ENCODE measurements around the gene RDH8.

Gene RDH8

DNA sequence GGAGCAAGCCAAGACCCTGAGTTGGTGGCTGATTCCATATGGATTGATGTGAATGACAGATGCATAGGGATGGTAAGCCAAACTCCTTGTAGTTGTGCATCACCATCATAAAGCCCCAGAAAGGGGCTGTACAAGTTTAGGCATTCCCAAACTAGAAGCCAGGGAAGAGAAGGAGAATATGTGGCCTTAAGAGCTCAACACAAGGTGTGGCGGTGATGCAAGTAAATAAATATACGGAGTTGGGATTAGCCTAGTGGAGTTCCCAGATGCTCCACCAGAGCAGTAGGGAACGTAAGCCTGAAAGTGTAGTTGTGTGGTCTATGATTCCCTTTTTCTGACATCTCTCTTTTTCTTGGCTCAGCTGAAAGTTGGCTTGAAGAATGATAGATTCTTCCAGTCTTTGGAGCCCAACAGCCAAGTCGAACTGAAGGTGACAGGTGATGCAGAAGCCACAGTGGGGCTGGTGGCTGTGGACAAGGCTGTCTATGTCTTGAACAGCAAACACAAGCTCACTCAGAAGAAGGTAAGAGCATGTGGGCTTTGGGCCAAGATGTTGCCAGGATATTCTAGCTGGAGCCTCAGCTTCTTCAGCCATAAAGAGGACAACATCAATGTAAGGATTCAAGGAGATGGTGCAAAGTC, 30.1 kb downstream of the RDH8 start:
- DNase-seq, result peak; percentile 67

DNA sequence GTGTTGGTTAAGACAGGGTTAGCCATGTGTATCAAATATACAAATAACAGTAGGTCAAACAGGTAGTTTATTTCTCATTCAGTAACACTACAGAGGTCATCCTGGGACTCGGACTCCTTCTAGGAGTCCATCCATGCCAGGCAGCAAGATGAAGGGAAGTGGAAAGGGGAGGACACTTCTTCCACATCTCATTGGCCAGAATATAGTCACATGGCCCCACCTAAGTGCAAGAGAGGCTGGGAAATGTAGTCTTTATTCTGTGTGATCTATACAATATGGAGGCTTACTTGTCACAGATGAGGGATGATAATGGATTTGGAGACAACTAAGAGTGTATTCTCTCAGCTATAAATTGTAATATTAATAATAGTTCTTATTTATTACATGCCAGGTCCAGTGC, 31.1 kb downstream of the RDH8 start:
- no peak for DNase-seq

DNA sequence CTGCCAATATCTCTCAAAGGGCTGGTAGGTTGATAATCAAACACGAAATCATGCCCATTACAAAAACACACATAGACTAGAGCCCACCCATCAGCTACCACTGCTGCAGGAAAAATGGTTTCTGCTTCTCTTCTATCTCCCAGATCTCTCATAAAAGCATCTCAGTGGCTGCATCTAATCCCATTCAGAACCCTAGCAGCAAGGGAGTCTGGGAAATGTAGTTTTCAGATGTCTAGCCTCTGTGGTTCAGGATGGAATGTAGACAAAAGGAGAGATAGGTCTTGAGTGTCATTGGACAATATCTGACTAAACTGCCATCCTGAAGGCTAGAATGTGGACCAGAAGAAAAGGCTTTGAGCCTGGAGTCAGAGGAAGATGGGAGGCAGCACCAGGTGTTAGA, 32.1 kb downstream of the RDH8 start:
- DNase-seq, result no peak

DNA sequence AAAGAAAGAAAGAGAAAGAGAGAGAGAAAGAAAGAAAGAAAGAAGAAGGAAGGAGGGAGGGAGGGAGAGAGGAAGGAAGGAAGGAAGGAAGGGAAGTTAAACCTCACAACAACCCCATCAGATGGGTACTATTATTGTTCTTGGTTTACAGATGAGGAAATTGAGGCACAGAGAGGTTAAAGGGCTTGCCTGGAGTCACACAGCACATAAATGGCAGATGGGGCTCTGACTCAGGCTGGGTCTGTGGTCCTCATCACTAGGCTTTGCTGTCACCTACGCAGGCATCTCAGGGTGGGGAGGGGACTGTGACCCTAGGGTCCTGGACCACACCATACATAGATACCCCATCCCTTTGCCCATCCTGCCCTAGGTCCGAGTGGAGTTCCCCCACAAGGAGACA, 36.3 kb downstream of the RDH8 start:
- no peak for DNase-seq

DNA sequence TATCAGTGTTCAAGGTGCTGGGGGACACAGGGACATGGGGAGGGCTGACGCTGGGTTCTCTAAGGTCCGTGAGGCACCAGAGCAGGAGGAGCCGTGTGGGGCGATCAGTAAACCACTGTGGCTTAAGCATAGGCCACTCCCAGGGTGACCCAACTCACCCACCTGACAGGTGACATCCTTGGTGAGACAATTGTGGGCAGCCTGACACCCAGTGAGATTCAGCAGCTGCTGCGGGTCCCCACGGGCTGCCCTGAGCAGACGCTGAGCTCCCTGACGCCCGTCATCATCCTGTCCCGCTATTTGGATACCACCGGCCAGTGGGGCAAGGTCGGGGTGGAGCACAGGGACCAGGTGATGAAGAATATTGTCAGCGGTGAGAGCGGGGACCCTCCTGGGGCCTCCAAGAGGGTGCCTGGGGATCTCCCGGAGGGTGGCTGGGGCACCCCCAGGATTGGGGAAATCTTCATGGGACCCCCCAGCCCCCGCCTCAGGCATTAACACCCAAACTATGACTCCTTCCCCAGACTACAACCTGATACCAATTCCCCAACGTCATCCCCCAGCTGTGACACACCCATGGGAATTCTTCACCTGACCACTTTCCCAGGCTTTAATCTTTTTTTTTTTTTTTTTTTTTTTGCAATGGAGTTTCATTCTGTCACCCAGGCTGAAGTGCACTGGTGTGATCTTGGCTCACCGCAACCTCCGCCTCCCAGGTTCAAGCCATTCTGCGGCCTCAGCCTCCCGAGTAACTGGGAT, 39.5 kb downstream of the RDH8 start:
- DNase-seq, result no peak

DNA sequence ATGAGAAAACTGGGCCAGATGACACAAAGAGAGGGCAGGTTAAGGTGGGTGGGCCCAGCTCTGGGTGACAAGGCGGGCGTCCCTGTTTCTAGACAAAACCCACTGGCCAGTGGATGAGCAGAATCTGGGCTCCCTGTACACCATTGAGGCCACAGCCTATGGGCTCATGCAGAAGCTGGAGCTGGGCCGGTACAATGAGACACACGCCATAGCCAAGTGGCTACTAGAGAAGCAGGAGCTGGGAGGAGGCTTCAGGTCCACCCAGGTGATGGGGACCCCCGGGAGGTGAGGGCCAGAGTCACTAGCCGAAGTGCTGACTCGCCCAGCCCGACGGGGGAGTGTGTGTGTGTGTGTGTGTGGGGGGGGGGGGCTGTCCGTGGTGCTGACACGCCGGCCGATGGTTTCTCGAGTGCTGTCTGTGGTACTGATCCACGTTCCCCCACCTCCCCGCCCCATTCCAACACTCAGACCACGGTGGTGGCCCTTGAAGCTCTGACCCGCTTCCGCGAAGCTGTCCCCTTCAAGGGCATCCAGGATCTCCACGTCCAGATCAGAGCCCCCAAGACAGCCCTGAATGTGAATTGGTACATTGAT, 48.5 kb downstream of the RDH8 start:
- DNase-seq, result no peak

DNA sequence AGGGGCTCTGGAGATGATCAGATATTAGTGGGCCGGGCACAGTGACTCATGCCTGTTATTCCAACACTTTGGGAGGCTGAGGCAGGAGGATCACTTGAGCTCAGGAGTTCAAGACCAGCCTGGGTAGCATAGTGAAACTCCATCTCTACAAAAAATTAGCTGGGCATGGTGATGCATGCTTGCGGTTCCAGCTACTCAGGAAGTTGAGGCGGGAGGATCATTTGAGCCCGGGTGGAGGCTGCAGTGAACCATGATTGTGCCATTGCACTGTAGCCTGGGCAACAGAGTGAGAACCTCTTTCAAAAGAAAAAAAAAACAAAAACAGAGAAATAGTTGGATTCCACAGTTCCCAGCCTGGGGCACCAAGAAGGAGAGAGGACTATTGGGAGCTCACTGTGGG, 54.9 kb downstream of the RDH8 start:
- no peak for DNase-seq

DNA sequence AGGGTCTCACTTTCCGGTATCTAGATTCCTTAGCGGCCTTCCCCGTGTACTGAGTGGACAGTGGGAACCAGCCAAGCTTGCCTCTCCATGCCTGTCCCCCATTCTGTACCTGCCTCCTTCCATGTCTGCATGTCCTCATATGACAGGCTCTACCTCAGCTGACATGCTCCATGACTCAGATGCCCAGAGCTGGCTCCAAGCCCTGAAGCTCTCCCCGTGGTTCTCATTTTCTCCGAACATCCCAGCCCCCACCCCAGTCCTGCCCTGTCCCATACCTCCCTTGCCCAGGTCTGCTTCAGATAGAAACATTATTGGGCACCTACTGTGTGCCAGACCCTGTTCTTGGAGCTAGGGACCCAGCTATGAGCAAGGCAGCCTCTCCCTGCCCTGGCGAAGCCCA, 55.8 kb downstream of the RDH8 start:
- DNase-seq, result no peak

DNA sequence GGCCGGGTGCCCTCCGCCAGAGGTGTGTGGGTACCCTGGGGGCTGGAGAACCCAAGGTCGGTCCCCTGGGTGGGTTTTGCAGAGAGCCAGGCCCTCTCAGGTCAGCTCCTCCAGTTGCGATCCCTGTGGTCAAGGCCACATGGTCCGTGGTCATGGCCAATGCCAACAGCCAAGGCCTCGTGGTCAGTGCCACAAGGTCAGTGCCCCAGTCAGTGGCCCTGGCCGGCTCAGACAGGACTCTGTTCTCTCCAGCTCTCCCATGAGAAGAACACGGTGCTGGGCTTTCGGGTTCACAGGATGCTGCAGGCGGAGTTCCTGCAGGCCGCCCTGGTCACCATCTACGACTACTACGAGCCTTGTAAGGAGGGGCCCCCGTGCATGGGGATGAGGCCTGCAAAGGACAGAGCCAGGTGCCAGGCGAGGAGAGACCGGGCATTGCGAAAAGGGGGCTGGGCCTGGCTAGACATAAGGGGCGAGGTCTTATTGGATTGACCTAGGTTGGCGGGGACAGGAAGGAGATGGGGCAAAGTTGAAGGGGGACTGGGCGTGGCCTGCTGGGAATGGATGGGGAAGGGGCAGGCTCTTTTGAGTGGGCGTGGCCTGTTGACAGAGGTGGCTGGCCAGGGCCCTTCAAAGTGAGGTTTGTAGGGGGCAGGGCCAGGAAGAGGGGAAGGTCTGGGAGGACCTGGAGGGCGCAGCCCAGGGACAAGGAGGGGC, 57.6 kb downstream of the RDH8 start:
- no peak for DNase-seq
